NCI-H748 (cell line): ENCODE data around the gene NASP.
"Not testable (repeated sequence)": the region's sequence is repeated elsewhere in the genome, so short reads cannot be mapped to it uniquely, and the experiment has no call there.

Source experiments
- DNase-seq: peaks from one replicate; lab custom pipeline; 2025; ENCODE audit not compliant: unreplicated experiment; lab: John Stamatoyannopoulos, UW

NASP gene

DNA sequence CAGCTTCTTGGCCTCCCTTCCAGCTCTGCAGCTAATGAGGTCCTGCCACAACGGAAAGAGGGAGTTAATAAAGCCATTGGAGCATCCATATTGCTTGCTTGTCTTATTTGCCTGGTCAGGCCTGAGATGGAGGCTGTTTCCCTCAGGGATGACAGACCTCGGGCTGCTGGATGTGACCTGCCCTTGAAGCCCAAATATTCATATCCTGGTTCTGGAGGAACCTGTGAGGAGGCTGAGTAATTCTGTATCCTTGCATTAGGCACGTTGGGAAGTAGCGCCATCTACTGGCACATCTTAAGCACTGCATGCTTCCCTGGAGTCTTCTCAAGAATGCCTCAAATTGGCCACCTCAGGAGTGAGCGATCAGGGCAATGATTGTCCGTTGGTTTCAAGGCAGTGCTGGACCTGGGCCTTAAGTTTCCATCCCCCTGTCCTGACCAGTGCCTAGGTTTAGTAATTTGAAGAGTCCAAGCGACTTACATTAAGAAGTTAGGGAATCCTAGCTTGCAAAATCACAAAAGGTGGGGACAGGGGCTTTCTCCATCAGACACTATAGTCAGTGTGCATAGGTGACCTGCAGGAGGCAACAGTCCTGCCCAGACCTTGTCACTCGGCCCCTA is 13.8 kb upstream of the NASP start:
- DNase-seq: peak; percentile 69

DNA sequence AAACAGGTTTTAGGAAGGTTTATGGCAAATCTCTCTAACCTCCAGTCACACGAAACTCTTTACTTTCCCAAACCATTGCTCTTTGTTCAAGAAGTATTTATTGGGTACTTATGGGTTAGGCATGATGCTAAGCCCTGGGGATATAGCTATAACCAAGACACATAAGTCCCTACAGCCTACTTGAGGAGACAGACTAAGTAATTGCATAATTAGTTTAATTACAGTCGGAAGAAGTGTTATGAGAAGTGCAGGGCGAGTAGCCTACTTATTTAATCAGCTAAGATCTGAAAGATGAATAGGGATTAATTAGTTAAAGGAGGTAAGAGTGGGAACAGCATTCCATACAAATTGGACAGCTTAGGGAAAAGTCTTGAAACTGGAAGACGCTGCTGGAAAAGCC is 13.2 kb upstream of the NASP start:
- no peak for DNase-seq

DNA sequence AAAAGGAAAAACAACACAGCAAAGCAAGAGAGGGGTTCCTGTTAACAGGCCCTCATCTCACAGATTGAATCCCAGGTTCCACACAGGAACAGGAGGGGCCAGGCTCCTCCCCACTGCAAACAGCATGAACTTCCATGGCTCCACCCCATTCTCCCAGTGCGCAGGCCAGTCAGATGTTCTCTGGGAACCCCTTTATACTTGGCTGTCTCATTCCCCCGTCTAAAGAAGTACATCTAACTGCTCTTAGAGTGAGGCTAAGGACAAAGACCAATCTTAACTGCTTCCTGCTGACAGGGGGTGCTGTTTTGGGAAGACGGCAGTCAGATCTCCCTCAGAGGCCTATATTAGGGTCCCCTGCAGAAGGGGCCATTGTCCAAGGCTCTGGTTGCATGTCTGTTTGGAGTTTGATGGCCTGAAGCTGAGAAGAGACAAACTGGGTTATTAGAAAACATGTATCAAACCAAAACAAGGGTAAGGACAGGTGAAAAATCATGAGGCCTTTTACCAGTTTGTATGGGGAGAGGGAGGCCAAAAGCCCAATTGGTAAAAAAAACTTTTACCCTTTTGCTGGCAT is 10.5 kb upstream of the NASP start:
- DNase-seq: no peak

DNA sequence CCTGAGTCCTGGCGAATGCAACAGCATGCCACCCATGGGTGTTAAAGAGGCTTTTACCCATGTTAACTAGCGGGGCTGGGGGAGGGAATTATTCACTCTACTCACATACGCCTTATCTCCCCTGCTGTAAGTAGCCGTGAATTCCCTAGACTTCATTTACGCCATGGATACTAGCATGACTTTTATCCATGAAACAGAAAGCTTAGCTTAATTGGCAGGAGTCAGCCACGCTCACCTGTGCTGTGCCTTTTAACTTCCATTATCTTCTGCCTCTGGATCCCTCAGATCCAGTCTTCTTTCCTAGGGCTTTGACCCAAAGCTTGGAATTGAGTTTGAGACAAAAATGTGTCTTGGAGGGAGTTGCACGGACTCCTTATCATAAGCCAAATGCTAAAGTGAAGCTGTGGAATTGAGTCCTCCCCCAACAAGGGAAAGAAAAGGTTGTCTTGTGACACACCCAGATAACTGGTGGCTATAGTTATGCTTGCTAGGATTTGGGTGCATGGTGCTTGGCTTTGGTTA is 9.7 kb upstream of the NASP start:
- no peak for DNase-seq

GRCh38 chr1:45583264-45583665 is 576 bp upstream of the NASP start:
- peak; percentile 96 for DNase-seq

DNA sequence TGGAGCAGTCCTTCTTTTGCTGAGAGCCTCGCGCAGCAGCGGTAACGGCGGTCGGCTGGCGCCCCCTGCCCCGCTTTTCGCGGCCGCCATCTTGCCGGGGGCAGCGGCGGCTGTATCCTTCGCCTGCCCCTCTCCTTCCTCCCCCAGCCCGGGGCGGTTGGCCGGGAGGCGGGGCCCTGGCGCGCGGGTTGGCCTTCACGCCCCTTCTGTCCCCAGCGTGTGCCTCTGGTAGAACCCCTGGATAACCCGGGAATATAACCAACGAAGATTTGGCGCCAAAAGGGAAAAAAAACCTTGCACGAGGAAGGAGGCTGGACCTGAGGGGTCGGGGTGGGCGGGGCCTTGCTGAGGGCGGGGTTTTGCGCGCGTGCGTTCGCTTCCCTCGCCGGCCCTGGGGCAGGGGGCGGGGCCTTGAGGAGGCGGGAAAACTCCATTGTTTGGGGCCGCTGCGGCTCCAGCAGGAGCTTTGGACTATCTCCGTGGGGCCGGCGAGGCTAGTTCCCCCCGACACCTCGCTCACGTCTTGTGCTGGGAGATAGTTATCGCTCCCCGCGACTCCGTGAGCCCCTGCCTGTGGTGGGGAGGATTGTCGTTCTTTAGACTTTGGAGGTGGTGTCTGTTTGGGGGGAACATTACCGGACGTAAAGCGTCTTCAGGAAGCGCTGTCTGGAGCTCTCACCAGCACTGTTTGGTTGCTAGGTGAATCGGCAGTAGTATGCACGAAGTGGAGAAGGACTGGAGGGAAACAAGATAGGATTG is 689 bp downstream of the NASP start:
- DNase-seq: peak; percentile 95

DNA sequence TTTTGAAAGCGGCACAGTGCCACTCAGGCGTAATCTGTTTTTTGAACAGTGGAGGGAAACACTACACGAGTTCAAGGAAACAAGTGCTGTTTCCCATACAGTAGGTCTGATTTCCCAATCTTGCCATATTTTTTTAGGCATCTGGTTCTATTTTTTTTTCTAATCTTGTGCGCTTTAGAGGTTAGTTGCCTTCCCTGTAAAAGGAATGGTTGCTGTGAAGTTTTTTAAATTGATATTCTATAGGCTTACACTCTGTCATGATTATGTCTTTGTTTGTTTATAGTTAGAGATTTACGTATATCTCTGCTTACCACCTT is 1.2 kb downstream of the NASP start:
- DNase-seq: no peak

DNA sequence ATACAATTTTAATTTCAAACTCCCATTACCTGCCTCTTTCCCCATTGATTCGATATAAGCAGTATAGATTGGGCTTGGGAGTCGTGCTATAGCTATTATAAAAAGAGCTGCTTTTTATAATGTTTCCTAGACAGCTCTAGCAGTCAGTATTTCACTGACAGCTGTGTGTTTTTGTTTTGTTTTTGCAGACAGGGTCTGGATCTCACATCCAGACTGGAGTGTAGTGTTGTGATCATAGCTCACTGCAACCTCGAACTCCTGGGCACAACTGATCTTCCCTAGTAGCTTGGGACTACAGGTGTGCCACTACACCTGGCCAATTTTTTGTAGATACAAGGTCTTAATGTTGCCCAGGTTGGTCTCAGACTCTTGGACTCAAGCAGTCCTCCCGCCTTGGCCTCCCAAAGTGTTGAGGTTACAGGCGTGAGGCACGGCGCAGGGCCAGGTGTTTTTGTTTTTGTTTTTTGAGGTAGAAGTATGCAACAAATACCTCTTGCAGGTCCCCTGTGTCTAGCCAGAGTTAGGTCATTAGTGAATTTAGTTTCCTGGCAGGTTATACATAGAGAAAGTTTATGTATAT is 1.7 kb downstream of the NASP start:
- no peak for DNase-seq

GRCh38 chr1:45586769-45587168 is 2.9 kb downstream of the NASP start:
- no peak for DNase-seq

GRCh38 chr1:45589861-45590260 is 6.0 kb downstream of the NASP start:
- DNase-seq: no peak

DNA sequence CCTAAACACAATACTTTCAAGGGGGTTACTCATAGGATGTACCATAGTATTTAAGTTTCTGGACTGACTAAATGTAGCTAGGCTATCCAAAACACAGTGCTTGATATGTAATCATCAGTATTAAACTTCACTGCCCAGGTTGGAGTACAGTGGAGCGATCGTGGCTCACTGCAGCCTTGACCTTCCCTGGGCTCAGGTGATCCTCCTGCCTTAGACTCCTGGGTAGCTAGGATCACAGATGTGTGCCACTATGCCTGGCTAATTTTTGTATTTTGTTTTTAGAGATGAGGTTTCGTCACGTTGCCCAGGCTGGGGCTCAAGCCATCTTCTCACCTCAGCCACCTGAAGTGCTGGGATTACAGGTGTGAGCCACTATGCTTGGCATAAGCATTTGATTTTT is 10.6 kb downstream of the NASP start:
- DNase-seq: no peak

DNA sequence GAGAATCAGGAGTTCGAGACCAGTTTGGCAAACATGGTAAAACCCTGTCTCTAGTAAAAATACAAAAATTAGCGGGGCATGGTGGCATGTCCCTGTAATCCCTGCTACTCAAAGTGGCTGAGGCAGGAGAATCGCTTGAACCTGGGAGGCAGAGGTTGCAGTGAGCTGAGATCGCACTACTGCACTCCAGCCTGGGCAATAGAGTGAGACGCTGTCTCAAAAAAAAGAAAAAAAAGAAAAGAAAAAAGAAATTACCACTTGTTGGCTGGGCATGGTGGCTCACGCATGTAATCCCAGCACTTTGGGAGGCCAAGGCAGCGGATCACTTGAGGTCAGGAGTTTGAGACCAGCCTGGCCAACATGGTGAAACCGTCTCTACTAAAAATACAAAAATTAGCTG is 12.9 kb downstream of the NASP start:
- not testable (repeated sequence) for DNase-seq

- no peak for DNase-seq
These were observed 20.4 kb downstream of the NASP start for GRCh38 chr1:45604239-45604638.

- no peak for DNase-seq
These were observed 23.7 kb downstream of the NASP start for GRCh38 chr1:45607404-45608074.

GRCh38 chr1:45608175-45609156 is 24.6 kb downstream of the NASP start:
- DNase-seq: no peak

GRCh38 chr1:45610589-45611226 is 26.9 kb downstream of the NASP start:
- DNase-seq: no peak

- no peak for DNase-seq
These were observed 29.2 kb downstream of the NASP start for GRCh38 chr1:45612941-45613579.

DNA sequence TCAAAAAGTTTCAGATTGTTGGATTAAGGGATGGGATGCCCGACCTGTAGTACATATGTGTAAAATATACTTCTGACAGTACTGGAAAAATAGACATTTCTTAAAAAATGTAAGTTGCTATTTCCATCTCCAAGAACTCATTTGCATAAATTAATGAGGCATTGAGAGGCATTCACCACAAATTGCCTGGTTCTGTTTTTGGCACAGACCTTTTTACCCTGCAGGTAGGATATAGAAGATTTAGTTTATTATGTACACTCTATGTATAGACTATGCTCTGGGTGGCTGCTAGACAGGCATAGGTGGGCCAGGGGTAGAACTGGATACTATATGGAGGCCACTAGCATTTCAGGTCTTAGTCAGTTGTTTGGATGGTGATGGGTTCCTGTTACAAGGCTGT is 32.0 kb downstream of the NASP start:
- DNase-seq: no peak

GRCh38 chr1:45617618-45618017 is 33.8 kb downstream of the NASP start:
- no peak for DNase-seq
